IMR-90 (cell line): Measurements from ENCODE around the gene FMN1. TPM values are rescaled to one million over a fixed set of nuclear protein-coding genes. Genes with fewer than 3 reads are reported as not detected.

ENCODE experiments used
- ATAC-seq: fragments of 200-7000 bp; cut with Tn5 transposase; 2 replicates; pipeline ENCODE4 v1.9.1; 2020; ENCODE audit warnings: low read depth, mild to moderate bottlenecking, moderate library complexity
- BruUV-seq: library from RNA; stranded (reverse); fragments of 400-500 nt; replicated peaks from 2 replicates; lab custom pipeline; 2021; lab: Mats Ljungman, UMichigan
- CTCF ChIA-PET: fragments of 300-600 bp; formaldehyde crosslinking; extraction: SDS; loops from one replicate; lab custom pipeline; 2021; ENCODE audit warnings: antibody characterized with exemption; lab: Yijun Ruan, JAX
- POLR2A ChIA-PET: fragments of 300-600 bp; sonication (Branson Sonifier 250); formaldehyde crosslinking; loops from one replicate; lab custom pipeline; 2022; ENCODE audit warnings: antibody characterized with exemption; ENCODE audit not compliant: unreplicated experiment; lab: Charles Lee
- DNase-seq: peaks from one replicate; pipeline ENCODE4 v3.0.0; 2013
- H2AFZ ChIP-seq: replicated peaks from 2 replicates; pipeline ENCODE3; 2013; ENCODE audit warnings: low read length, mild to moderate bottlenecking; ENCODE audit not compliant: poor library complexity
- H2AK5ac ChIP-seq: 2 replicates; pipeline ENCODE4 v1.6.1; 2013; ENCODE audit warnings: low read depth, low read length, inconsistent platforms
- H2AK9ac ChIP-seq: replicated peaks from 2 replicates; pipeline ENCODE3; 2013; ENCODE audit warnings: mild to moderate bottlenecking, low read depth, low read length, moderate library complexity; ENCODE audit not compliant: poor library complexity
- H2BK120ac ChIP-seq: 2 replicates; pipeline ENCODE4 v1.6.1; 2013; ENCODE audit warnings: low read depth, low read length, inconsistent platforms
- H2BK15ac ChIP-seq: 3 replicates; pipeline ENCODE4 v1.6.1; 2013; ENCODE audit warnings: low read depth, low read length, inconsistent platforms
- H2BK20ac ChIP-seq: 2 replicates; pipeline ENCODE4 v1.6.1; 2013; ENCODE audit warnings: low read depth, mild to moderate bottlenecking, inconsistent platforms, low read length, moderate library complexity
- H2BK5ac ChIP-seq: 2 replicates; pipeline ENCODE4 v1.6.1; 2013; ENCODE audit warnings: mild to moderate bottlenecking, low read depth, low read length, inconsistent platforms; ENCODE audit not compliant: poor library complexity, severe bottlenecking
- H3K14ac ChIP-seq: replicated peaks from 2 replicates; pipeline ENCODE4 v1.6.1; 2013; ENCODE audit warnings: low read depth, low read length, inconsistent platforms
- H3K18ac ChIP-seq: 2 replicates; pipeline ENCODE4 v1.6.1; 2013; ENCODE audit warnings: low read depth, low read length, control low read depth
- H3K23ac ChIP-seq: 2 replicates; pipeline ENCODE4 v1.6.1; 2013; ENCODE audit warnings: low read depth, low read length, inconsistent platforms
- H3K27ac ChIP-seq: 2 replicates; pipeline ENCODE4 v1.5.1; 2013; ENCODE audit warnings: mild to moderate bottlenecking, control low read depth, low read length; ENCODE audit not compliant: insufficient read depth
- H3K27me3 ChIP-seq: 2 replicates; pipeline ENCODE4 v1.6.1; 2013; ENCODE audit warnings: low read length; ENCODE audit not compliant: control insufficient read depth, insufficient read depth
- H3K36me3 ChIP-seq: 2 replicates; pipeline ENCODE4 v1.6.1; 2013; ENCODE audit warnings: low read length, mixed read lengths; ENCODE audit not compliant: control insufficient read depth, insufficient read depth
- H3K4ac ChIP-seq: 2 replicates; pipeline ENCODE4 v1.6.1; 2013; ENCODE audit warnings: low read depth, low read length, inconsistent platforms
- H3K4me1 ChIP-seq: 2 replicates; pipeline ENCODE4 v1.6.1; 2013; ENCODE audit warnings: low read length, mixed read lengths; ENCODE audit not compliant: control insufficient read depth, insufficient read depth
- H3K4me2 ChIP-seq: 2 replicates; pipeline ENCODE4 v1.6.1; 2013; ENCODE audit warnings: low read depth, mild to moderate bottlenecking, control low read depth, low read length, moderate library complexity
- H3K4me3 ChIP-seq: 2 replicates; pipeline ENCODE4 v1.5.1; 2013; ENCODE audit warnings: low read depth, mild to moderate bottlenecking, control low read depth, low read length, moderate library complexity; ENCODE audit not compliant: insufficient read depth
- H3K56ac ChIP-seq: 2 replicates; pipeline ENCODE4 v1.6.1; 2013; ENCODE audit warnings: low read length, inconsistent platforms; ENCODE audit not compliant: insufficient read depth; ENCODE audit errors: extremely low read depth
- H3K79me1 ChIP-seq, 2 experiments: 2 replicates each; pipeline ENCODE4 v1.6.1; 2013; ENCODE audit warnings: low read length in 2 of 2, inconsistent platforms in 1 of 2, low read depth in 1 of 2
- H3K9ac ChIP-seq: 2 replicates; pipeline ENCODE4 v1.6.1; 2013; ENCODE audit warnings: low read depth, low read length, control low read depth
- H3K9me1 ChIP-seq: 2 replicates; pipeline ENCODE4 v1.6.1; 2013; ENCODE audit warnings: low read length, inconsistent platforms; ENCODE audit not compliant: insufficient read depth
- H3K9me3 ChIP-seq: 2 replicates; pipeline ENCODE4 v1.6.1; 2013; ENCODE audit warnings: low read length; ENCODE audit not compliant: control insufficient read depth, insufficient read depth
- H4K20me1 ChIP-seq: 2 replicates; pipeline ENCODE4 v1.6.1; 2013; ENCODE audit warnings: low read length, inconsistent platforms; ENCODE audit not compliant: insufficient read depth
- H4K5ac ChIP-seq: 2 replicates; pipeline ENCODE4 v1.6.1; 2013; ENCODE audit warnings: mild to moderate bottlenecking, low read depth, low read length, control low read depth
- H4K8ac ChIP-seq, 2 experiments: 2 replicates each; pipeline ENCODE4 v1.6.1; 2013; ENCODE audit warnings: low read depth in 2 of 2, low read length in 2 of 2, control low read depth in 1 of 2, inconsistent platforms in 1 of 2
- H4K91ac ChIP-seq: 2 replicates; pipeline ENCODE4 v1.6.1; 2013; ENCODE audit warnings: low read depth, low read length, inconsistent platforms; ENCODE audit not compliant: insufficient read depth
- CHD1 ChIP-seq: IDR thresholded peaks from 2 replicates; pipeline ENCODE4 v1.6.1; 2012; ENCODE audit warnings: low read depth, low read length, improper control_type of control experiment
- FOS ChIP-seq: fragments of 150-350 bp; IDR thresholded peaks from 2 replicates; pipeline ENCODE4 v1.6.1; 2016; ENCODE audit warnings: low read depth, low read length
- POLR2A ChIP-seq: IDR thresholded peaks from 2 replicates; pipeline ENCODE4 v1.6.1; 2012; ENCODE audit warnings: mild to moderate bottlenecking, low read depth, low read length
- RAD21 ChIP-seq: IDR thresholded peaks from 2 replicates; pipeline ENCODE4 v1.6.1; 2012; ENCODE audit warnings: low read length, improper control_type of control experiment
- WGBS, 2 experiments: methylation state at CpG; one replicate each; pipeline versions ENCODE4 v1.1.5 to v1.1.7; 2013; ENCODE audit warnings: missing lambda C conversion rate in 2 of 2; ENCODE audit not compliant: insufficient read length in 1 of 2; ENCODE audit errors: extremely low coverage in 2 of 2; 5-methylcytosine and 5-hydroxymethylcytosine counted together
- dilution Hi-C: fragments of 300-500 bp; cut with HindIII; formaldehyde crosslinking; loops from one replicate; pipeline ENCODE4 v1.14.3; 2018; ENCODE audit warnings: low sequenced_read_pairs; ENCODE audit not compliant: unreplicated experiment
- in situ Hi-C: fragments of 300-500 bp; cut with MboI; formaldehyde crosslinking; loops from 3 replicates; pipeline ENCODE4 v1.14.3; 2019; ENCODE audit warnings: low sequenced_read_pairs, inconsistent platforms, mixed read lengths
- intact Hi-C: fragments of 100-400 bp; cut with micrococcal nuclease; formaldehyde crosslinking; loops from 2 replicates; pipeline ENCODE4 v1.10.0; 2022
- polyA plus RNA-seq, 3 experiments: library from polyadenylated mRNA; depleted of rRNA; stranded (reverse); fragments of >200 nt; gene quantifications; 2 replicates each; pipeline ENCODE4 v1.2.3, GENCODE V29; 2012; ENCODE audit warnings: low replicate concordance in 1 of 3
- total RNA-seq: library from RNA; depleted of rRNA; stranded (reverse); fragments of >200 nt; gene quantifications from 2 replicates; pipeline ENCODE4 v1.2.3, GENCODE V29; 2012
- TF ChIP-seq, protein P1 (sequence below): fragments of 150-350 bp; IDR thresholded peaks from 2 replicates; pipeline ENCODE4 v1.6.1; 2017; ENCODE audit warnings: mild to moderate bottlenecking, antibody characterized with exemption, low read length, low read depth

Gene FMN1
- total and polyA plus RNA-seq, 2 of the 4 experiments (the other 2 are of a cell fraction), result 7.3 to 17.6 TPM

DNA sequence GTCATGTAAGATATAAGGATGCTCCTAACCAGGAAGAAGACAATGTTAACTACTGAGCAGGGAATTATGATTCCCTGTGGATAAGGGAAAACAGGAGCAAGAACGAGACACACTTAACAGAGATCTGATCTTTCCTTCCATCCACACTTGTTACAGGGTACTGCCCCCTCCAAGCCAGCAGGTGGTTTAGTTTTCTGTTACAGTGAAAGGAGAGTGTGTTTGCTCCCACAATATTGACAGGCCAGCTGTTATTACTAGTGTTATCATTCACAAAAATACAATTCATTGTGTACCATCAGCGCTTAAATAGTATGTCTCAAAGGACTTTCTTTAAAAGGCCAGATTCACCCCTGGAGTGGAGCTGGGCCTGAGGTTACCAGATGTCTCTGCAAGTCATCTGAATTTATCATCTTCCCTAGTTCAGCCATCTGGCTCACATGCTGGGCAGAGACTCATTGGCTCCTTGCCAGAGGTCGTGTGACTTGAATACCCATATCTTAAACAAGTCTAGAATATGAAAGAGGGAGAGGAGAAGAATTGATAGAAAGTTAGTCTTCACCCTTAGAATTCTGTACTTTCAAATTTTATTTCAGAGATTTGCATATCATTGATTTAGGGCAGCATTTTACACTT is 16.8 kb upstream of the FMN1 start:
- Histone ChIP-seq H3K27me3 (peaks cover 2% of the 10 kb centered on the region; the same call in 1 of the 2 replicates), H2BK5ac (no peak overlapping the region), H2AK9ac (no peak overlapping the region), H3K4me2 (no peak overlapping the region), H2BK15ac (no peak overlapping the region), H3K9me3 (no peaks in the 10 kb centered on the region), H3K79me1 (no peaks in the 10 kb centered on the region), H3K23ac (no peak overlapping the region), H3K9ac (no peak overlapping the region), H4K20me1 (no peaks in the 10 kb centered on the region), H4K5ac (no peak overlapping the region), H3K27ac (no peak overlapping the region), H3K18ac (no peak overlapping the region), H2BK120ac (no peak overlapping the region), H4K8ac (no peak overlapping the region), H4K91ac (no peak overlapping the region), H2AFZ (no peak overlapping the region), H3K36me3 (no peaks in the 10 kb centered on the region), H2AK5ac (no peak overlapping the region), H3K4ac (no peak overlapping the region), H2BK20ac (no peak overlapping the region), H3K9me1 (no peaks in the 10 kb centered on the region), H3K4me3 (no peak overlapping the region), H3K14ac (no peak overlapping the region), H3K56ac (no peak overlapping the region), H3K4me1 (no peaks in the 10 kb centered on the region)
- WGBS, 2 experiments, result no CpG with 5 or more reads among the region's 3 CpGs
- intact Hi-C loops, result no loop called here
- in situ Hi-C loops, result no loop called here
- ChIA-PET POLR2A (no interaction called here), CTCF (no interaction called here)
- BruUV-seq, result no TSS peak
- dilution Hi-C loops, result no loop called here
- ATAC-seq (no peak), DNase-seq (no peak)
- TF ChIP-seq, protein P1, sequence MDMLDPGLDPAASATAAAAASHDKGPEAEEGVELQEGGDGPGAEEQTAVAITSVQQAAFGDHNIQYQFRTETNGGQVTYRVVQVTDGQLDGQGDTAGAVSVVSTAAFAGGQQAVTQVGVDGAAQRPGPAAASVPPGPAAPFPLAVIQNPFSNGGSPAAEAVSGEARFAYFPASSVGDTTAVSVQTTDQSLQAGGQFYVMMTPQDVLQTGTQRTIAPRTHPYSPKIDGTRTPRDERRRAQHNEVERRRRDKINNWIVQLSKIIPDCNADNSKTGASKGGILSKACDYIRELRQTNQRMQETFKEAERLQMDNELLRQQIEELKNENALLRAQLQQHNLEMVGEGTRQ, result no peak
- TF ChIP-seq POLR2A (no peak), RAD21 (no peak), CHD1 (no peak), FOS (no peak)
